Right forelimb (tissue), 1 donor: ENCODE results near the gene ATXN1.

Experiments
- DNase-seq: peaks from one replicate; pipeline ENCODE4 v3.0.0-alpha.2; 2018

The ATXN1 gene

DNA sequence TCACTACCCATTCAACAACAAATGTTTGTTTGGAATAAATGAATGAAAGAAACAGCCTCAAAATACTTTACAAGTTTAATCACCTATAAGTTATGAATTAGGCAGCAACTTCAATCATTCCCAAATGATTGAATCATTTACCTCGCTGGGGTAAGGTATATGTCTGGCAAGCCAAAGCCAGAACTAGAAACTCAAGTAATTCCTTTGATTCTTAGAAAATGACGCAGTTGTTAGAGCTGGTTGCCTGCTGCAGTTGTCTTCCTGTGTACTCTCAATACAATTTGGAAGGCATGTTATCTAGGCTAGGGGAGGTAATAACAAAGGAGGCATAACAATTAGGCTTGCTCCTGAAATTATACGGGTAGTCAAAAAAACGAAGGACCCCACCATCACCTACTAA, 160.6 kb downstream of the ATXN1 start:
- no peak for DNase-seq

DNA sequence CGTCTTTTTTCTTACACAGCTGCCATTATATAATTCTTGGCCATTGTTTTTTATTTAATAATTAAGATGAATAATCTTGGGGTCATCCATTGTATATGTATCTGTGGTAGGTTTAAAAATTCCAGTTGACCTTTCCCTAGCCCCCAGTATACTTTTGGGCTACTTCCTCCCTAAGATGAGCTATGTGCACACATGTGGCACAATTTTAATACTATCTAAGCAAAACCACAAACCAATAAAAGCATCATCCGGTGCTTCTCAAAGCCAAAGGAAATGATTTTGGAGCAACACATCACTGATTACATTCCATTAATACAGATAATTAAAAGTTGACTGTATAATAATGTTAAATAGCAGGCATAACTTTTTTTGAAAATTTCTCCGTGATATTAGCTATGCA, 161.2 kb downstream of the ATXN1 start:
- DNase-seq = no peak

DNA sequence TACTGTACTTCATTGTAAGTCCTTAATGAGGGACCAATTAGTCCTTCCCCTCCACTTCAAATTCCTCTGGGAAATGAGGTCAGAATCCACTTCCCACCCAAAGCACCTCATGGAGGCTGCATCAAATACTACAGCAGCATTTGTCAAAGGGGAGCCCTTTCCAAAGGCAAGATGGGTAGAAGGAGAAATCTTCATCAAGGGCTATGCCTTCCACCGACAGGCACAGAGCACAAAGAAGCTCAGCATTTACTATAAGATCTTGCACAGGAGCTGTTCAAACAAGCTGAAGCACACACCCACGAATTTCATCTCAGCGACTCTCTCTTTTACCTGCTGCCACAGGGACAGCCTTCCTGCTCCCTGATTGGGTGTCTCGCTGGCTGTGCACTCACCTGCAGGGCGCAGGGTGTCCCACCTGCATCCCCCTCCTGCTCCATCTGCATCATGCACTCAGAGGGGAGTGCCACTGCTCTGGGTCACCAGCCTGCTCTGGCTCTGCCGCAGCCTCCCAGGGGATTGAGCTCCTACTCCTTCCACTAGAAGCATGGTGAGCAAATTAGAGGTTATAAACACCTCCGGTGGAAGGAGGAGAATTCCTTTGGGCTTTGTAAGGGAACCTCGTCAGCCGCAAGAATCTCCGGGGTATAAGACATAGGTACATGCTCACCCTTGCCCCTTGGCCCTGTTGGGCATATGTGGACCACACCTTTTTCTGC, 164.5 kb downstream of the ATXN1 start:
- DNase-seq = no peak

DNA sequence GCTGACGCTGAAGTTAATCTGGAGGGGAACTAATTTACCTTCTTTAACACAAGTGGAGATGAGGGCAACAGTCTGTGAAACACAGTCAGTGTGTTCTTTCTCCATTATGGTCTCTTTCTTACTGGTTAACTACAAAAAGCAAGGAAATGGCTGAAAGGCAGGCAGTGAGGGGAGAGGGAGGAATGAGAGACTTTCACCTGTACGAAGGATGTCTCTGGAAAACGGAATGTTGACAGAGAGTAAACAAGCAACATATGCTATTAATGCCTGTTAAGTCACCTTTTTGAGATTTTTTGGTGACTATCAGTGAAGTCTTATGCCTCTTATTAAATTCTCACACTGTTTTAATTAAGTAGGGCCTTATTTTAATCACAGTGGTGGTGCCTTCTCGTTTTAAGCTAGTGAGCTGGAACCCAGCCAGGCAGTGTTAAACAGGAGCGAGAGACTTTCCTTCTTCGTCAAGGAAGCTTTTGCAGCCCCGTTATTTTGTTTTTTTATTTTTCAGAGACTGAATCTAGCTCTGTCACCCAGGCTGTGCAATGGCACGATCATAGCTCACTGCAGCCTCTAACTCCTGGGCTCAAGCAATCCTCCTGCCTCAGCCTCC, 165.6 kb downstream of the ATXN1 start:
- no peak for DNase-seq

DNA sequence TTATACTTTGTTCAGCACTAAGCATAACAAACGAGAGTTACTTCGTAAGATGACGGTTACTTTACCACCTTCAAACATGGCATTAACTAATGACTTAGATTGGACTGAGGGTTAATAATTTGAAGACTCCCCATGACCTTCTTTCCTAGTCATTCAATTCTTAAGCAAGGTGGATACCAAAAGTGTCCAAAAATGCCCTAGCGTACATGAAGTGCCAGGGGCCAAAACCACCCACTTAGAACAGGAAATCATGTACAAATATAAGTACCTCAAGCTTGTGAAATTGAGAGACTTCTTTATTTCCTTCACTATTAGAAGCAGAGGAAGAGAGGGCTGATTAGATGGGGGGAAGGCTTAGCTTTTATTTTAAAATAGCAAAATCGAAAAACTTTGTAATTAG, 166.4 kb downstream of the ATXN1 start:
- no peak for DNase-seq

DNA sequence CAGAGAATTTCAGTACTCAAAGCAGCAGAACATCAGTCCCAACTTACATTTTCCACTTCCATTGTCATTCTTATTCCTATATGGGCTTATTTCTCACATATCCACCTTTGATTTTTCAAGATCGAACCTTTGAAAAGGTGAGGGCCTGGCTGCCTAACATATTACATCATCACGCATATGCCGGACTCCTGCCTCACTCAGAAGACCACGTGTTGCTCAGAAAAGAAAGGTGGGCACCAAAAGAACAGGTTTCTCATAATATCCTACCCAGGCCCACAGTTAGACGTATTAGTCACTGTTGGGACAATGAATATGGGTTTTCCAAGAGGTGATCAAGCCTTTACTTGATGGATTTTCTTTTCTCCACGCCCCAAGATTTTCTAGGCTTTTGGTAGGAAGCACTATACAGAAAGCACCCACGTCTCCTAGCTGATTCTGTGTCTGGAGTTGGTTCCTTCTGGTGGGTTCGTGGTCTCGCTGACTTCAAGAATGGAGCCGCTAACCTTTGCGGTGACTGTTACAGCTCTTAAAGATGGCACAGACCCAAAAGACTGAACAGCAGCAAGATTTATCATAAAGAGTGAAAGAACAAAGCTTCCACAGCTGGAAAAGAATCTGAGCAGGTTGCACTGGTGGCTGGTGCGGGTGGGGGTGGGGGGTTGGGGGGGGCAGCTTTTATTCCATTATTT, 168.9 kb downstream of the ATXN1 start:
- no peak for DNase-seq

DNA sequence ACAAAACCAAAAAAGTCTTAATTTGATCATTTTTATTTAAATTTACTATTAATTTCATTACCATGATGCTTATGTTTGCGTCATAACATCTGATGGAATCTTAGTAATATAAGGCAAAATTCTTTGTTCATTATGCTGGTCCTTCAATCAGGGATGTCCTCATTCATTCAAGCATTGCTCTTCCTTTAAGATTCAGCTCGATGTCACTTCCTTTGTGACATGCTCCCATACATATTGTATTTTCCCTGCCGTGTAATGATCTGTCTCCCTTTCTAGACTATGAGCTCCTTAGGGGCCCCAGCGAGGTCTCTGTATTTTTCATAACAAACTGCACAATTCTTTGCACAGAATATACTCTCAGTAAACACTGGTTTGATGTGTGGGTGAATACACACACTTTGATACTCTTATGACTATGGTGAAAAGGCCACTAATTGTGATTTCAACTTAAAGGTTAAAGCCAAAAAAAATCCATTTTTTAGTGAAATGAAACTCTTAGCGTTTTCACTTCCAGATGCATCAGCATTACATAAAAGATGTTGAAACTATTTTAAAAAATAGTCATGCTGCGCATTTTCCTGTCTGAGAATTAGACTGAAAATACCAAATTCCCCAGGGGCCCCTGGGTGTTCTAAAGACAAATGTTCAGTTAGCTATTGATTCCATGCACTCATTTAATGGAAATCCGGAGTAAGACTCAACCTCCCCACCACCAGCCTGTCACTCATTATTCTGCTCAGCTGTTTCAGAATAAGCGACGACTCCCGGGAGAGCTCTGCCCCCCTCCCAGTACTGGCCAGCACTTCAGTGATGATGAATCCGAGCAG, 169.7 kb downstream of the ATXN1 start:
- no peak for DNase-seq

DNA sequence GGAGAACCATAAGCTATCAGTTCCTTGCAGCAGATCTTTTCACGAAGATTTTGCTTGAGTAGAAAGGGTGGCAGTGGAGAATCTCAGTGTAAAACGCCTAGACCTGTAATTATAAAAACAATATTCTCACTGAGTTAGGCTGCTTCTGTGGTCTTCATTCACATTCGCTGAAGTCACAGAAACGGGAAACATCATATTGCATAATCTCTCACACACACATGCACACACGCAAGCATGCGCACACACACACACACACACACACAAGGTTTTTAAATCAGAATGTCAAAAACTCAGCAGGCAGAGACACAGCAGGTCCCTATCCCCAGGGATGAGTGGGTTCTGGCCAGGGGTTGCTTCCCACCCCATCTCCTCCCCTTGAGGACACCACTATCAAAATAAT, 175.5 kb downstream of the ATXN1 start:
- no peak for DNase-seq

DNA sequence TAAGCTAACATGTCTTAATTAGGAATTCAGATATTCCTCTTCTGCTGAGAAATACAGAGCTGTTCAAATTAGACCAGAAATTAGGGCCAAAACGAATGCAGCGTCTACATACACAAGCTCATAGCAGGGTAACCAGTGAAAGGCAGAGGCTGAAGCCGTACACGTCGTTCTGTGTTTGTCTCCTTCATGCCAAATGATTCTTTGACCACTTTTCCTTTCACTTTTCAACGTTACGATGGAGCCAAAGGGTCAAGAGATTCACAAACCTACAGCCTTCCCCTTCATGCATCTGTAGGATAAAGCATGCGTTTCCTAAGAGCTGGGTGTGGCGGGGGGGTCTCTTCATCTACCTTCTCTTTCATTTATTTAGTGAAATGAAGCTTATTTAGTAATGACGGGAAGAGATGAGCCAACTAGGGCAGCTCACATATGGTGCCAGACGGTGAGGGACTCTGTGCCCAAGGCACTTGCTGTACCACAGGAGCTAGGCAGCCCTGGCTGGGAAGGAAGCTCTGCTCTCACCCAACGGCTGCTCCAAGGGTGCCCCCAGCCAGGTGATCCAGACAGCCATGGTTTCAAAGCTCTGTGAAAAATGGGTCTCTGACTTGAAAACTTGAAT, 178.0 kb downstream of the ATXN1 start:
- no peak for DNase-seq

DNA sequence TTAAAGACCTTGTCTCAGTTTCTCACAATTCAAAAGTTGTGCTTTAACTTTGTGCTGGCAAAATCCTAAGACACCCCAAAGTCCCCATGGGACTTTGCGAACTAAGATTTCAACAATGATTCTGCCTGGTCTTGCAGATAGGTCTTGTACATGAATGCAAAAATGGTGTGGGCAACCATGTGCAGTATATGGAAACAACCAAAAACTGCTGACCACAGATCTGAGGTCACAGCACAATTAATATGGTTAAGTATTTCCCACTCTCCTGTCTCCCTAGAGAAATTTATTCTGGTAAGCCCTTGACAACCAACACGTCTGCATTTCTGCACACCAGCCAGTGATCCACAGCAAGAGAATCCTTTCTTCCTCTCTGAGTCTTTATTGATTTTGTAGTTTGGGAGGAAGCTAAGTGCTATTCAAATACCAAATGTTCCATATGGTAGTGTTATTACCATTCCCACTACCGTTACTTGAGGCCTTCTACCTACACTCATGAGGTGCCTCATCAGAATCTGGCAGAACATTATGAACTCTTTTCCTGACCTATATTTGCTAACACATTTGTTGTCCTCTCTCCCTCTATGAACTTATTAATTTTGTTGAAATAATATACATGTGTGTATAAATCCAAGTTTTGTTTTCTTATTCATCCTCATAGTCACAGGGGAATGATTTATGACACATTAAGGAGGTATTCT, 178.7 kb downstream of the ATXN1 start:
- DNase-seq = no peak

DNA sequence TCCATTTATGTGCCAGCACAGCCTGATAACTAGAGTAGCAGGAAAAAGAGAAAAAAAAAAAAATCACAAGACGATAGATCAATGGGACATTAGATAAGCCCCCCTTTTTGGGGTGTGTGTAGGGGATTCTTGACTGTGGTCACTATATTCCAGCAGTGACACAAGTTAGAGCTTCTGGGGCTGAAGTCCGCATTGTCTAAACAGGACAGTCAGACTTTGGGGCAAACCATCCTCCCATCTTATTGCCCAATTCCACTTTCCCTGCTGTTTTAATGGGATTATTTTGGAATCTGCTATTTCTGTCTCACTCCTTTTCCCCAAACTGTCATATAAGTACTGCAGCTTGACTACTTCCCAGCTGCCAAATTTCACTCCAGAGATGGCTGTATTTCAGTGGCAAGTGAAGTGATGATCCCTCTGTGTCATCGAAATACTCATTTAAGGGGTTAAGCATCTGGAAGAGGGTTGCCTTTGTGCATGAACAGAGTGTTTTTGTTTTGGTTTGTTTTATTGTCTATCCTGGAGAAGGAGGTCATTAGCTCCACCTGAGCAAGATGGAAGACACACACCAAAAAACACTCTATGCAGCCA, 182.5 kb downstream of the ATXN1 start:
- DNase-seq = no peak

DNA sequence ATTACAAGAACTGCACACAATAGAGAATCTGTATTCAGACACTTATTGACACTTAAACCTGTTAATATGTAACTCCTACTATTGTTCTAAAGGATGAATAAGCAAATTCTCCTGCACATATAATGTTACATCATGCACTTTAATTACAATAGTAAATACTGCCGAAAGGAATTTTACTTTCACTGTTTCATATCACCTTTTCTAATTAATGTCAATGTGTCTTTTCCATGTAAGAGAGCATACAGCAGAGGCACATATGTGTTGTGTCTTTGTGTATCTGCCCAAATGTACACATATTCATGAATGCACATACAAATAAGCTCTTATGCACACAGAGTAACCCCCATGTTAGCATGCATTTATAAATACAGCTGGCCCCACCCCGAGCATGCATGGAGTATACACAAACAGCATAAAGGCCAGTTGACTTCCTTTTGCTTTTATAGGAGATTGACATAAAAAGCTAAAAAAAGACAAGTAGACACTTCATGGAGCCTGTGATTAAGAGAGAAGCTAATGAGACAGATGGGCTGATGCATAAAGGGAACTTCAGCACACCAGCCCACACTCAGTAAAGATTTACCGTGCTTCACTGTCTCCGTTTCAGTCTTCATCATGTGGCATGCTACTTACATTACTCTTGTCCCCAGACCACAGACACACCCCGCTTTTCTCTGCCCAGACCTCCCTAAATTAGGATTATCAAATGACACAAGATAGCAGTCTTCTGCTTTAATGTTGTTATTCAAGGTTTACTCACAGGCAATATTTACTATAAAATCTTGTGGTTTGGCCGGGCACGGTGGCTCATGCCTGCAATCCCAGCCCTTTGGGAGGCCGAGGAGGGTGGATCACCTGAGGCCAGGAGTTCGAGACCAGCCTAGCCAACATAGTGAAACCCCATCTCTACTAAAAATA, 184.6 kb downstream of the ATXN1 start:
- DNase-seq = no peak

DNA sequence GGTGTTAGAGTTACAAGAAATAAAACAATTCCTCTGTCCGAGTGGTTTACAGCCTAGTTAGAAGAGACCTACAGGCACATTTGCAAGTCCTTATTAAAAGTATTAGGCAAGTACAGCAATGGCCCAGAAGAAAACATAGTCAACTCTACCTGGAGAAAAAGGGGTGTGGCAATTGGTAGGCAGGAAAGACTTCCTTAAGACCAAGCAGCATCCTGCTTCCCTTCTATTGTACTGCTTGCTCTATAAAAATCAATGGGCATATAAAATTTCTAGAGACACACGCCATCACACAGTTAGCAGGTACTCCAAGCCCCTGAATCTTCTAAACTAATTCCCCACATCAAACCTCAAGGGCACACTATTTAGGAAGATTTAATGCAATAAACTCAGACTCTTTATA, 185.6 kb downstream of the ATXN1 start:
- no peak for DNase-seq

DNA sequence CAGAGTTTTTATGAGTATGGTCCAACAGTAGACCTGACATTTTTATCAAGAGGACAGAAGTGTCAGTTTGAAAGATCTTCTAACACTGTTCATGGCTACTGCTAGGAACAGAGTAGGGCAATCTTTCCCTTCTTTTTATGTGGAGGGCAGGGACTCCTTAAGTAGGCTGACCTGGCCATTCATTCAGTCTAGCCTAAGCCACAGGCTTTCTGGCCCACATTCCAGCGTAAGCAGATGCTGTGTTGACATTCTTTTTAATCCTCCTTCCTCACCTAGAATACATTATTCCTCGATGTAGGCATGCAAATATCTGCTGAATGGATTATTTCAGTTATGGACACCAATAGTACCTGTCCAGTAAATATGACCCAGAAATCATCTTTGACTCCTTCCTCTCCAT, 188.3 kb downstream of the ATXN1 start:
- DNase-seq = no peak

DNA sequence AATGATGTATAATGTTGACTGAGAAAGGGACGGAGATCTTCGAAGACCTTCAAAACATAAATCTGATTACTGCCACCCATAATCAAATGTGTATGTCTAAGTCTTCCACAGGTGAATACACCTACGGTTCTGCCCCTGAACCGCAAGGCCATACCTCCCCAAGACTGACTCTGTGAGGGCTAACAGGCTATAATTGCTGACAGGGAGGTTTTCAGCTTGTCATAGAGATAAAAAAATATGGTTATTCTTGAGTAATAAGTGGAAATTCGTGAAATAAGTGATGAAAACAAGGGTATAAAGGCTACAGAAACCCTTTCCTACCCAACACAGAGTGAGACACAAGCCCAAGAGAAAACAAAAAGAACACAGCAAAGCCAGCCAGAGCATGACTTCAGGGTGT, 188.9 kb downstream of the ATXN1 start:
- DNase-seq = no peak

DNA sequence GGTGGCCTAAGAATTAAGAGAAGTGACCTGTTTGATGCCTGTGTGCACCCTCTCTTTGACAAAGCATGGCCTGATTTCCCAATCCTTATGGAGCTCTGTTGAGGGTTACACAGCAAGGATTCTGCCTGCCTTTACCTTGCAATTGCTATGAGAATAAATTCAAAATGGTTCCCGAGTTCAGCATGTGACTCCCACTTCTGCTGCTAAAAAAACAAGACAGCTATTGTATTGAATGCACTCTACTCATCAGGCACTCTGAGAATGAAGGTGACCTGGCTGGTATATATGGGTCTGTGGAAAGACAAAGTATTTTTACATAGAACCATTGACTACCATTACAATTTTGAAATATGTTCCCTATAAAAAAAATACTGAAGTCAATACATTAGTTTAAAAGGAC, 190.3 kb downstream of the ATXN1 start:
- no peak for DNase-seq

DNA sequence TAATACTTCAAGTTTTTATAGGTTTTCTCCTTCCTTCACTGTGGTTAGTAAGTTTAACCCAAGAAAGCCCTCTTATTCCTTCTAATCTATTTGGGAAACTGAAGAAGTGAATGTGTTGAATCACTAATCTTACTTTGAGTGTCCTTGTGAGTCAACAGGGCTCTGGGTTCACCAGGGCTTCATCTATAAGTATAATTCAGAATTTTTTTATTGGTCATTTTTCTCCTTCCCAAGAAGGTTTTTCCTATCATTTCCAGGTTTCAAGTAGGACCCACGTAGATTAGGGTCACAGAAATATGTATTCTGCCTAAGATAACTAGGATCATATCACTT, 191.1 kb downstream of the ATXN1 start:
- no peak for DNase-seq

DNA sequence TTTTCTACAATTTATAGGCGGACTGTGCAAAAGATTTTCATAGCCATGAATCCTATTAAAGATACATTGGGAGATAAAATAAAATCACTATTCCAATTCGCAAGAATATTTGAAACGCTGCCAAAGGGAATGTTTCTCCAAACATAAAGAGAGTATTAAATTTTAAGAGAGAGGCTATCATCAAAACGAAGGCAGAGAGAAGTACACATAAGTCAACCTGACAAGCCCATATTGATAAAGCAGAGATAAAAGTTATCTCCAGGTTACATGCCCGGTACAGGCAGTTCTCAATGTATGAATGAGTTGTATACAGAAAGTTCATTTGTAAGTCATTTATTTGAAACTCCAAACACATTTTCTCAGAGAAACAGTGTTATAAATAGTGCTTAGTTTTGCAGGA, 193.1 kb downstream of the ATXN1 start:
- no peak for DNase-seq

DNA sequence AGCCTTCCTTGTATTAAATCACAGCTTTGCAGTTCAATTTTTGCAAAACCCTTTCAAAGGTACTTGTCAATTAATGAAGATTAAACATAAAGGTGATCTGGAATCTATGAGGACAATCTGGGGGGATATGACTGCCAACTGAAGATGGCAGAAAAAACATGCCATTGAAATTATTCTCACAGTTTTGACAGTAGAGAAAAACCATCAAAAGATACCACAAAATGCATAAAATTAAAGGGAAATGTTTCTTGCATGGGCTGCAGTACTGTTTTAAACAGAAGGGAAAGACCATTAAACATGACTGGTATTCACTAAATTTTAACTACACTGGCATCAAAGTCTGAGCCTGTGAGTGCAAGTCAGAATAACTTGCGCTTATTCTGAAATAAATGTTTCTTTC, 194.2 kb downstream of the ATXN1 start:
- DNase-seq = no peak

DNA sequence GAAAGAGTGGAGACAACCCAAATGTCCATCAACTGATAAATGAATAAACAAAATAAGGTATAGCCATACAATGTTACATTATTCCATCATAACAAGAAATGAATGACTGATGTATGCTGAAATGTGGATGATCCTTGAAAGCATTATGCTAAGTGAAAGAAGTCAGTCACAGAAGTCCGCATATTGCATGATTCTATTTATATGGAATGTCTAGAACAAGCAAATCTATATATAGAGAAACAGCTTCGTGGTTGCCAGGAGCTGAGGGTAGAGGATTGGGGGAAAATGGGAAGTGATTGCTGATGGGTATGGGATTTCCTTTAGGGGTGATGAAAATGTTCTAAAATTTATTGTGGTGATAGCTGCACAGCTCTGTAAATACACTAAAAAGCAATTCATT, 196.8 kb downstream of the ATXN1 start:
- DNase-seq = no peak

DNA sequence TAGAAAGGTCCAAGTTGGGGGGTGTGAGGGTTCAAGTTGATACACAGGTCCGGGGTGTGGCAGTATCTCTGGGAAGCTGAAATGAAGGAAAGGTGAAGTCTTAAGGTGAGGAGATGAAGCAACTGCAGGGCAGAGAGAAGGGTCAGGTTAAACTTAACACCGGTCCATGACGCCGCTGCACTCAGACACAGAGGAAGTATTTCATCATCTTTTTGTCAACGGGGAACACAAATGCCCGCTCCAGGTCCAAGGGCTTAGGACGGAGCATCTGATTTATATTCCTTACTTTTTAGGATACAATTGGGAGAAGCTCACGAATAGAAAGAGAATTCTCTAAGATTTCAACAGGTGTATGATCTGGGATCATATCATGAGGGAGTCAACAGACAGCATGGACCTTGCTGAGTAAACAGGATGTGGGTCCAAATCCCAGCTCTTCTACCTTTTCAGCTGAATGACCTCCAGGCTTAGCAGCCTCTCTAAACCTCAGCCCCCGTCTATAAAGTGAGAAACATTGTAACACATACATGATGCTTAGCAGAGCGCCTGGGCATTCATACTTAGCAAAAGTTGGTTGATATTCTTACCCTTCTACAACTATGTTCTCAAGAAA, 197.5 kb downstream of the ATXN1 start:
- no peak for DNase-seq
